H1 (cell line): ENCODE results near the gene SMC2. TPM values are rescaled to one million over a fixed set of nuclear protein-coding genes. Genes with fewer than 3 reads are reported as not detected.

Experiments used
- CTCF ChIA-PET: fragments of 300-600 bp; sonication (Branson Sonifier 250); formaldehyde crosslinking; loops from one replicate; lab custom pipeline; 2021; ENCODE audit not compliant: partially characterized antibody; lab: Charles Lee
- POLR2A ChIA-PET: fragments of 300-600 bp; sonication (Branson Sonifier 250); formaldehyde crosslinking; loops from one replicate; lab custom pipeline; 2021; ENCODE audit warnings: inconsistent platforms; ENCODE audit not compliant: partially characterized antibody; lab: Charles Lee
- DNase-seq, 2 experiments: peaks; one replicate each; pipeline versions ENCODE4 v3.0.0 to v3.0.0-alpha.2; 2010 to 2022; ENCODE audit warnings: low spot score in 2 of 2, low read depth in 1 of 2, mixed read lengths in 1 of 2
- FAIRE-seq: peaks from 2 replicates; lab custom pipeline; 2011; peaks lifted over from hg19 to GRCh38; lab: Jason Lieb, UNC
- H2AFZ ChIP-seq: 2 replicates; pipeline ENCODE4 v1.8.1; 2012; ENCODE audit warnings: low read length, inconsistent platforms
- H2AK5ac ChIP-seq: 2 replicates; pipeline ENCODE4 v1.6.1; 2013; ENCODE audit warnings: low read depth, low read length
- H2BK120ac ChIP-seq: replicated peaks from 2 replicates; pipeline ENCODE3; 2013; ENCODE audit warnings: low read depth, low read length, inconsistent platforms
- H2BK12ac ChIP-seq: 2 replicates; pipeline ENCODE4 v1.6.1; 2013; ENCODE audit warnings: low read depth, low read length
- H2BK15ac ChIP-seq: 2 replicates; pipeline ENCODE4 v1.6.1; 2013; ENCODE audit warnings: low read length
- H2BK20ac ChIP-seq: 2 replicates; pipeline ENCODE4 v1.6.1; 2013; ENCODE audit warnings: low read length
- H2BK5ac ChIP-seq: 2 replicates; pipeline ENCODE4 v1.6.1; 2013; ENCODE audit warnings: low read depth, low read length
- H3K14ac ChIP-seq: 2 replicates; pipeline ENCODE4 v1.6.1; 2013; ENCODE audit warnings: inconsistent platforms; ENCODE audit not compliant: insufficient read length
- H3K18ac ChIP-seq: 2 replicates; pipeline ENCODE4 v1.6.1; 2013; ENCODE audit warnings: low read length; ENCODE audit errors: extremely low read depth
- H3K23ac ChIP-seq: 2 replicates; pipeline ENCODE4 v1.6.1; 2013; ENCODE audit warnings: inconsistent platforms; ENCODE audit not compliant: insufficient read length
- H3K23me2 ChIP-seq: 2 replicates; pipeline ENCODE4 v1.6.1; 2013; ENCODE audit warnings: low read depth, low read length
- H3K27ac ChIP-seq: 2 replicates; pipeline ENCODE4 v1.6.1; 2011; ENCODE audit warnings: low read depth, low read length, inconsistent platforms
- H3K27me3 ChIP-seq, 4 experiments: replicated peaks in 1 of 4; 1 replicate in 1 of 4; 2 replicates in 3 of 4; pipeline versions ENCODE4 v1.6.1 to v1.8.1; 2011 to 2013; ENCODE audit warnings: low read length in 3 of 4, mild to moderate bottlenecking in 3 of 4, inconsistent platforms in 2 of 4, mixed read lengths in 2 of 4, moderate library complexity in 1 of 4; ENCODE audit not compliant: control insufficient read depth in 3 of 4, insufficient read depth in 3 of 4; ENCODE audit errors: extremely low read depth in 1 of 4
- H3K36me3 ChIP-seq, 4 experiments: 2 replicates each; pipeline versions ENCODE4 v1.6.1 to v1.8.1; 2011 to 2013; ENCODE audit warnings: mild to moderate bottlenecking in 4 of 4, low read length in 3 of 4, moderate library complexity in 2 of 4, control low read depth in 1 of 4, inconsistent platforms in 1 of 4; ENCODE audit not compliant: insufficient read depth in 4 of 4, control insufficient read depth in 2 of 4
- H3K4ac ChIP-seq: replicated peaks from 2 replicates; pipeline ENCODE3; 2013; ENCODE audit warnings: low read length, low read depth, mixed read lengths, inconsistent platforms; ENCODE audit not compliant: insufficient read length
- H3K4me1 ChIP-seq, 4 experiments: replicated peaks in 1 of 4; 1 replicate in 1 of 4; 2 replicates in 3 of 4; pipeline versions ENCODE4 v1.6.1 to v1.8.1; 2011 to 2013; ENCODE audit warnings: low read length in 3 of 4, inconsistent platforms in 2 of 4, mixed read lengths in 1 of 4; ENCODE audit not compliant: insufficient read depth in 4 of 4, control insufficient read depth in 3 of 4
- H3K4me2 ChIP-seq, 2 experiments: 2 replicates each; pipeline versions ENCODE4 v1.6.1 to v1.8.1; 2011 to 2013; ENCODE audit warnings: low read depth in 2 of 2, low read length in 2 of 2, control low read depth in 1 of 2, inconsistent platforms in 1 of 2, mild to moderate bottlenecking in 1 of 2; ENCODE audit not compliant: insufficient read depth in 1 of 2
- H3K4me3 ChIP-seq, 4 experiments: fragments of 200-600, 300-600 bp in 1 of 4; sonication (generic), shearing (Covaris generic), sonication (Bioruptor Twin) in 1 of 4; 2 replicates each; pipeline versions ENCODE4 v1.5.1 to v1.8.1; 2011 to 2016; ENCODE audit warnings: low read length in 4 of 4, low read depth in 3 of 4, control low read depth in 2 of 4, inconsistent platforms in 2 of 4, mild to moderate bottlenecking in 2 of 4, mixed read lengths in 1 of 4, moderate library complexity in 1 of 4; ENCODE audit not compliant: insufficient read depth in 2 of 4; ENCODE audit errors: extremely low read depth in 1 of 4
- H3K56ac ChIP-seq: replicated peaks from 2 replicates; pipeline ENCODE3; 2013; ENCODE audit warnings: low read depth, mild to moderate bottlenecking, mixed read lengths, low read length, inconsistent platforms; ENCODE audit not compliant: insufficient read length
- H3K79me1 ChIP-seq: 2 replicates; pipeline ENCODE4 v1.6.1; 2013; ENCODE audit warnings: low read depth, low read length, control low read depth
- H3K79me2 ChIP-seq, 2 experiments: 2 replicates each; pipeline versions ENCODE4 v1.6.1 to v1.8.1; 2012 to 2013; ENCODE audit warnings: low read length in 2 of 2, mild to moderate bottlenecking in 2 of 2, inconsistent platforms in 1 of 2; ENCODE audit not compliant: insufficient read depth in 2 of 2, control insufficient read depth in 1 of 2
- H3K9ac ChIP-seq, 4 experiments: replicated peaks in 1 of 4; 1 replicate in 1 of 4; 2 replicates in 3 of 4; pipeline versions ENCODE4 v1.6.1 to v1.8.1; 2011 to 2013; ENCODE audit warnings: low read depth in 3 of 4, low read length in 3 of 4, control low read depth in 2 of 4, mild to moderate bottlenecking in 2 of 4, moderate library complexity in 2 of 4, inconsistent platforms in 1 of 4; ENCODE audit errors: extremely low read depth in 1 of 4
- H3K9me3 ChIP-seq, 2 experiments: 2 replicates each; pipeline versions ENCODE4 v1.6.1 to v1.8.1; 2012 to 2013; ENCODE audit warnings: mild to moderate bottlenecking in 2 of 2, moderate library complexity in 2 of 2, control low read depth in 1 of 2, inconsistent platforms in 1 of 2, low read depth in 1 of 2, low read length in 1 of 2, mixed read lengths in 1 of 2; ENCODE audit not compliant: insufficient read depth in 2 of 2
- H4K20me1 ChIP-seq, 2 experiments: replicated peaks in 1 of 2; 2 replicates each; pipeline versions ENCODE3 to v1.8.1; 2011 to 2013; ENCODE audit warnings: inconsistent platforms in 2 of 2, low read length in 2 of 2, mild to moderate bottlenecking in 1 of 2; ENCODE audit not compliant: insufficient read depth in 2 of 2, control insufficient read depth in 1 of 2
- H4K5ac ChIP-seq: 2 replicates; pipeline ENCODE4 v1.6.1; 2013; ENCODE audit warnings: low read length, low read depth, mixed read lengths, inconsistent platforms; ENCODE audit not compliant: insufficient read length
- H4K8ac ChIP-seq: 2 replicates; pipeline ENCODE4 v1.8.0; 2013; ENCODE audit warnings: mild to moderate bottlenecking, moderate library complexity, low read length, inconsistent platforms; ENCODE audit not compliant: insufficient read depth; ENCODE audit errors: extremely low read depth
- H4K91ac ChIP-seq: replicated peaks from 2 replicates; pipeline ENCODE3; 2013; ENCODE audit warnings: low read length, mixed read lengths, inconsistent platforms; ENCODE audit not compliant: insufficient read length
- CTCF ChIP-seq, 3 experiments: IDR thresholded peaks; 1 replicate in 2 of 3; 2 replicates in 1 of 3; pipeline versions ENCODE4 v1.5.1 to v1.6.1; 2011; ENCODE audit warnings: low read length in 3 of 3, mild to moderate bottlenecking in 3 of 3, inconsistent platforms in 2 of 3, low read depth in 1 of 3, moderate library complexity in 1 of 3; ENCODE audit not compliant: insufficient read depth in 1 of 3; ENCODE audit errors: control extremely low read depth in 1 of 3
- EGR1 ChIP-seq: IDR thresholded peaks from 2 replicates; pipeline ENCODE4 v1.6.1; 2011; ENCODE audit warnings: low read depth, low read length, borderline replicate concordance
- HDAC2 ChIP-seq, 2 experiments: fragments of 300-600 bp in 1 of 2; sonication (generic) in 1 of 2; IDR thresholded peaks; 2 replicates each; pipeline ENCODE4 v1.6.1; 2011 to 2012; ENCODE audit warnings: low read depth in 2 of 2, low read length in 2 of 2, mild to moderate bottlenecking in 2 of 2, moderate library complexity in 2 of 2, borderline replicate concordance in 1 of 2, inconsistent platforms in 1 of 2
- KDM4A ChIP-seq: IDR thresholded peaks from one replicate; pipeline ENCODE4 v1.7.1; 2012; ENCODE audit warnings: low read depth, mild to moderate bottlenecking, moderate library complexity, low read length, inconsistent platforms; ENCODE audit not compliant: severe bottlenecking
- KDM5A ChIP-seq: fragments of 200-600 bp; IDR thresholded peaks from 2 replicates; pipeline ENCODE4 v1.7.1; 2012; ENCODE audit warnings: mild to moderate bottlenecking, low read length, inconsistent platforms, mixed read lengths
- SAP30 ChIP-seq: fragments of 300-600 bp; sonication (generic); IDR thresholded peaks from 2 replicates; pipeline ENCODE4 v1.7.1; 2012; ENCODE audit warnings: low read length, moderate library complexity, mild to moderate bottlenecking, inconsistent platforms; ENCODE audit not compliant: insufficient read depth, insufficient replicate concordance
- WGBS, 2 experiments: shearing (Covaris generic) in 1 of 2; methylation state at CpG; one replicate each; pipeline versions ENCODE4 v1.1.6 to v1.1.7; 2013 to 2015; ENCODE audit warnings: low lambda C conversion rate in 2 of 2, mixed read lengths in 2 of 2, inconsistent platforms in 1 of 2, low coverage in 1 of 2, missing lambda C conversion rate in 1 of 2; ENCODE audit not compliant: insufficient replicate concordance in 2 of 2, insufficient coverage in 1 of 2, insufficient read length in 1 of 2; ENCODE audit errors: extremely low coverage in 1 of 2, missing lambda C conversion rate in 1 of 2; 5-methylcytosine and 5-hydroxymethylcytosine counted together
- polyA plus RNA-seq, 7 experiments: library from polyadenylated mRNA; depleted of rRNA in 3 of 7; stranded (reverse) in 5 of 7; unstranded in 2 of 7; fragments of >200 nt in 5 of 7; fragments of 200-250 nt in 2 of 7; gene quantifications; 1 replicate in 5 of 7; 2 replicates in 1 of 7; 4 replicates in 1 of 7; pipeline versions ENCODE4 v1.2.1 to v1.2.3, GENCODE V29; 2011 to 2013; ENCODE audit warnings: missing spikeins in 2 of 7, mixed read lengths in 2 of 7
- total RNA-seq: library from RNA; stranded (reverse); fragmentation: NEBNext Ultra II Directional; extraction: Animal tissue kit (Norgen Biotek cat#: 25700); gene quantifications from 2 replicates; pipeline ENCODE4 v1.2.1, GENCODE V29; 2021

SMC2 gene
- total and polyA plus RNA-seq, 2 of the 8 experiments (the other 6 are each of a cell fraction or from before 2014, with no cell fraction given), result 7.5 to 39.8 TPM

- Histone ChIP-seq H3K79me2 (no peaks in the 10 kb centered on the region), H4K5ac (no peak overlapping the region), H2BK5ac (no peak overlapping the region), H2BK20ac (no peak overlapping the region), H3K4me3 (no peak overlapping the region), H3K9me3 (peaks cover 13 to 14% of the 10 kb centered on the region in 2 experiments), H3K18ac (no peak overlapping the region), H2AK5ac (no peak overlapping the region), H3K9ac (no peak overlapping the region), H3K4me2 (no peak overlapping the region), H3K27me3 (no peaks in the 10 kb centered on the region), H3K27ac (no peak overlapping the region), H4K20me1 (no peaks in the 10 kb centered on the region), H2AFZ (no peak overlapping the region), H3K14ac (no peak overlapping the region), H2BK12ac (no peak overlapping the region), H3K36me3 (no peaks in the 10 kb centered on the region), H2BK15ac (no peak overlapping the region), H2BK120ac (no peak overlapping the region), H4K8ac (no peak overlapping the region), H4K91ac (no peak overlapping the region), H3K23ac (no peak overlapping the region), H3K4ac (no peak overlapping the region), H3K79me1 (no peaks in the 10 kb centered on the region), H3K4me1 (peaks cover 0 to 2% (median 0%) of the 10 kb centered on the region in 4 experiments; a peak in 1 of 7 replicates), H3K56ac (no peak overlapping the region), H3K23me2 (no peaks in the 10 kb centered on the region)
- ChIA-PET POLR2A (no interaction called here), CTCF (interaction anchor here (0.6 kb wide), 1 partner anchor 512 kb away, joined by 4 read pairs; no protein-coding TSS in a partner anchor)
- no peak for FAIRE-seq
- no peak for DNase-seq
- 94% methylated on average over 1 of the region's 1 CpG; no CpG with 5 or more reads in 1 of the 2 experiments for WGBS, 2 experiments
- TF ChIP-seq KDM5A (no peak), CTCF (IDR thresholded peaks at IDR 0.05; ENCODE audit: control extremely low read depth in 1 of 3, insufficient read depth in 1 of 3, low read depth in 1 of 3, low read length in 3 of 3) (no peak), HDAC2 (IDR thresholded peaks at IDR 0.05; ENCODE audit: borderline replicate concordance in 1 of 2, low read depth in 2 of 2, low read length in 2 of 2) (no peak), SAP30 (no peak), EGR1 (no peak), KDM4A (no peak)
Measured at GRCh38 chr9:104082168-104082567, 11.9 kb upstream of the SMC2 start.
